Islet of Langerhans (tissue), 1 donor: ENCODE results near the gene PRSS50.
"Not testable (repeated sequence)": the region's sequence is repeated elsewhere in the genome, so short reads cannot be mapped to it uniquely, and the experiment has no call there.

ENCODE experiments used
- FAIRE-seq: peaks from one replicate; lab custom pipeline; 2011; peaks lifted over from hg19 to GRCh38; lab: Jason Lieb, UNC

The PRSS50 gene

GRCh38 chr3:46717447-46718231 lies at the start of gene PRSS50:
TSS of gene PRSS50 (minus strand) at chr3:46717869. CDS start at chr3:46717824, 45 bp downstream.
- FAIRE-seq: no peak

GRCh38 chr3:46764206-46764605 lies 46.5 kb upstream of the PRSS50 start:
- no peak for FAIRE-seq

GRCh38 chr3:46763178-46763577 lies 45.5 kb upstream of the PRSS50 start:
- FAIRE-seq: no peak

GRCh38 chr3:46759239-46760167 lies 41.8 kb upstream of the PRSS50 start:
- no peak for FAIRE-seq

GRCh38 chr3:46756642-46757041 lies 39.0 kb upstream of the PRSS50 start:
- FAIRE-seq: no peak

- no peak for FAIRE-seq
Measured at GRCh38 chr3:46755646-46756045, 38.0 kb upstream of the PRSS50 start.

- not testable (repeated sequence) for FAIRE-seq
Measured at GRCh38 chr3:46753127-46753526, 35.5 kb upstream of the PRSS50 start.

- no peak for FAIRE-seq
Measured at GRCh38 chr3:46750555-46751038, 32.9 kb upstream of the PRSS50 start.

GRCh38 chr3:46749129-46749528 lies 31.5 kb upstream of the PRSS50 start:
- no peak for FAIRE-seq

- FAIRE-seq: no peak
Measured at GRCh38 chr3:46748170-46748569, 30.5 kb upstream of the PRSS50 start.

- FAIRE-seq: no peak
Measured at GRCh38 chr3:46746711-46747110, 29.0 kb upstream of the PRSS50 start.

GRCh38 chr3:46742992-46743585 lies 25.4 kb upstream of the PRSS50 start:
- no peak for FAIRE-seq

GRCh38 chr3:46739565-46739964 lies 21.9 kb upstream of the PRSS50 start:
- FAIRE-seq: not testable (repeated sequence)

GRCh38 chr3:46737329-46737731 lies 19.7 kb upstream of the PRSS50 start:
- FAIRE-seq: no peak

GRCh38 chr3:46736006-46736872 lies 18.6 kb upstream of the PRSS50 start:
- FAIRE-seq: no peak

- FAIRE-seq: no peak
Measured at GRCh38 chr3:46734773-46735172, 17.1 kb upstream of the PRSS50 start.

GRCh38 chr3:46733026-46733800 lies 15.5 kb upstream of the PRSS50 start:
- FAIRE-seq: no peak

GRCh38 chr3:46731795-46732194 lies 14.1 kb upstream of the PRSS50 start:
- FAIRE-seq: no peak

GRCh38 chr3:46730819-46731218 lies 13.2 kb upstream of the PRSS50 start:
- no peak for FAIRE-seq

GRCh38 chr3:46729038-46729437 lies 11.4 kb upstream of the PRSS50 start:
- no peak for FAIRE-seq
